GM21619 (cell line): ENCODE measurements around the gene LPIN2.

Source experiments
- ATAC-seq: cut with Tn5 transposase; IDR thresholded peaks from one replicate; pipeline ENCODE4 v1.9.1; 2021; ENCODE audit not compliant: unreplicated experiment

The LPIN2 gene

DNA sequence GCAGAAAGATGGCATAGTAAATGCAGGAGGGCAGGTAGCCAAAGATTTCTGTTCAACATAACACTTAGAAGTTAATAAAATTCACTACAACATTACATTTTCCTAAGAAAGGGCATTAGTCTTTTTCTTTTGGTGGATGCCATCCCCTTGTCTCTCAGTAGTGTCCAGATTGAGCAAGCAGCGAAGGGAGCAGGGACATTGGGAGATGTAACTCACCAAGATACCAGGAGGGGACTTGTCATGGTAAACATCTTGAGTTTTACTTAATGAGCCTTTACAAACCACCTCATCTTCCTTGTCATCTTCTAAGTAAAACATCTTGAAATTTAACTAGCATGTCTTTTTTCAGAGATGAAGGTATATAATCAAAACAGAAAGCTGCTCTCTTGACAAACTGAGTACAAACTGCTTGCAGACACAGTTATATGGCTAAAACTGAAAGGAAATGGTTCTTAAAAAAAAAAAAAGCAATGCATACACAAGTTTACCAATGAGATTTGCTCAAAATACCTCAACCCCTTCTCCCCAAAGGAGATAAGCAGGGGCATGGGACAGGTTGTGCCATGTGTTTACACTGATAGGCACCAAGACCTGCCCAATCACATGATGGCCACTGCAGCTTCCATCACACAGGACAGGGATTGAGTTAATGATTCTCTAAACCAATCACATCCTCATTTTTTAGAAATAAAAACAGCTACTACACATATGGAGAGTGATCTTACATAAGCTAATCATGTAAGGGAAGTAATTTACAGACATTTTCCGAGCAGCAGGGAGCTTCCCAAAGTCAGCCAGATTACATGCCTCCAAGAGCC is 30.3 kb downstream of the LPIN2 start:
- ATAC-seq = no peak

DNA sequence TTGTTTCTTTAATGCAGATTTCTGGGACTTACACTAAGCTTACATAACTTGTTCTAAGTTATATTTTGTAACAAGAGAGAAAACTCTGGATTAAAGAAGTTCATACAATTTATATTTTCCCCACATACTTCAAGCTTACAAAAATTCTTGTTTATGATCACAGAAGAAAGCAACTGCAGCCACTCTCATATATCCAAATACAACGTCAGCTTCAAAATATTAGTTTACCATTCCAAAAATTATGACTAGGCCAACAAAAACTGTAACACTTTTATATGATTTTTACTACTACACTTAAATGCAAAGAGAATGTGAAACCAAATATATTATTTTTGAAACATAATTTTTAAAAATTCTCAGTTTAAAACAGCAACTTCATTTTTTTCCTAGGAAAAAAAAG is 30.9 kb downstream of the LPIN2 start:
- ATAC-seq = no peak

DNA sequence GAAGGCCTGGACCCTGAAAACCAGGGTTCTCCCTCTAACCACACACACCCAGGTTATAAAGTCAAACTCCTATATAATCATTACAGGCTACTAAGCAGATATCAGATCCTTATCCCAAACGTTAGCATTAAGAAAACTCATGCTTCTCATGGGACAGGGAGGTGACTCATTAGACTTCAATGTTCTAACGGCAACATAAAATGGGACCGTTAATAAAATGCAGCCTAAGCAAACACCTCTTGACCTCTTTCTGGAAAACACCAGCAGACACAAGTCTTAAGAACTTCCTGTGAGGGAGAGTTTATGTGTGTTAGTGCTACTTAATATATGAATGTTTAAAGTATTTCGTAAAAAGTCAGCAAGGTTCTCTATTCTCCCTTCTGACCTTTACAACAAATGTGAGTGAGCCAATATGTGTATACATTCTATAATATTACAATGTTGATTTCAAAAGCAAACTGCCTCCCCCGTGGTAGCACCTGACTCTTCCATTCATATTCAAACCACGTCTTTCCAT is 31.7 kb downstream of the LPIN2 start:
- no peak for ATAC-seq

- ATAC-seq = no peak
Measured at GRCh38 chr18:2979871-2980790, 32.8 kb downstream of the LPIN2 start.

DNA sequence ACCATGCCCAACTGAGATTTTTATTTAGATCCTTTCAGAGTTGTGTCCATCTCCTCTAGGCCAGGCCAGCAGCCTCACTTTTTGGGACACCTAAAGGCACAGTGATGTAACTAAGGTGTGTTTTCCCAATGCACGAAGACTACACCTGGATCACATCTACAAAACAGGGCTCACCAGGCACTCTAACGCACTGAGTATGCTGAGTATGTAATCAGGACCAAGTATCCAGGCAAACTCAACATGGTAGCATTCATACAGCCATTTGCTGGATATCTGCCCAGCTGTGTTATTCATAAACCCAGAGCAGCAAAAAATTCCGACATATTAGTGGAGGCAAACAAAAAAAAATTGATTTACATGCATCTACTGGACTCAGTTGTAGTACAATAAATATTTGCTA is 33.8 kb downstream of the LPIN2 start:
- no peak for ATAC-seq

DNA sequence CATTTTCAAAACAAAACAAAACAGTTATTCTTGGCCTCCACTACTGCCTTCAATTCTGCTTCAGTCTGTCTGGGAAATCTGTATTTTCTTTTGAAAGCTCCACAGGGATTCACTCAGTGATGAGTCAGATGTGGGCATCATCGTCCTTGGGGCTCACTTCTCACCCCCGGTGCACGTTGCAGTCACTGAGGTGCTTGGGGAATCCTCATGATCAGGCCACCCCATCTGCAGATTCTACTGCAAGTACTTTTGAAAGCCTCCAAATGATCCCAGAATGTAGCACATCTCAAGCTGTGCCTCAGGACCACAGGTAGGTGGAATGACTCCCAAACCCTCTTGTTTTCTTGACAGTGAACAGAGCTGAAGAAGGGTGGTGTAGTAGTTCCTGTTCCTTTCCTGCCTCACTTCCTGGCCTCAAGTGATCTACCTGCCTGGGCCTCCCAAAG is 34.3 kb downstream of the LPIN2 start:
- no peak for ATAC-seq

DNA sequence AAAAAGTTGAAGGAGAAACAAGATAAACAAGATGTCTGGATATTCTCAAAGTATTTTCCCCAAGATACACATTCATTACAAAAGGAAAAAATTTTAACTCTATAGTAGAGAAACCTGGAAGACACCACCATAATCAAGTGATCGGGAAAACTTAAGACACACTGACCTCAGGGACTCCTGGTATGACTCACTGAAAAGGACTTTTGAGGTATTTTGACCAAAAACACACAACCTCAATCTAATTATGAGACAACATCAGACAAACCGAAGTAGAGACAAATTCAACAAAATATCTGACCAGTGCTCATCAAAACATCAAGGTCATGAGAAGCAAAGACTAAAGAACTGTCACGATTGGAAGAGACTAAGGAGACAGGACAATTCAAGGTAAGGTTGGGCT is 34.7 kb downstream of the LPIN2 start:
- ATAC-seq = no peak

GRCh38 chr18:2976218-2977132 is 36.5 kb downstream of the LPIN2 start:
- no peak for ATAC-seq

GRCh38 chr18:2974731-2975130 is 38.2 kb downstream of the LPIN2 start:
- no peak for ATAC-seq

GRCh38 chr18:2971741-2972552 is 41.0 kb downstream of the LPIN2 start:
- ATAC-seq = peak; percentile 85

GRCh38 chr18:2970772-2971659 is 41.9 kb downstream of the LPIN2 start:
- ATAC-seq = no peak

- ATAC-seq = no peak
Measured at GRCh38 chr18:2970344-2970743, 42.6 kb downstream of the LPIN2 start.

GRCh38 chr18:2969695-2970094 is 43.2 kb downstream of the LPIN2 start:
- ATAC-seq = no peak

- no peak for ATAC-seq
Measured at GRCh38 chr18:2968606-2969005, 44.3 kb downstream of the LPIN2 start.

DNA sequence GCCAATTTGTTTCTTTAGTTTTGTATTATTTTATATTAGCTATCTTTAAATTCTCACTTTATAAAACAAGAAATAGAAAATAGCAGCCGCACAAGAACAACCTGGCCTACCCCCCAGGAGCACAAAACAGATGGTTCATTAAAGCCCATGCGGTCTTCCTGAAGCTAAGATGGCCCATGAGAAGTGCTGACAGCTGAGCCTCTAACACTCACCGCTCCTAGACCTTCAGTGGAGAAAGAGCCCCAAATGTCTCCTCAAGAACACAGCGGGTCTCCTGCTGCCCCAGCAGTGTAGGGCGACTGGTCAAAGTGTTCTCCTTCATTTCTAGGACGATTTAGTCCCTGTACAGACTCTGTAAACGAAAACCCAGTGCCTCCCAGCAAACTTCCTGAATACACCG is 45.1 kb downstream of the LPIN2 start:
- no peak for ATAC-seq

- no peak for ATAC-seq
Measured at GRCh38 chr18:2967357-2967756, 45.6 kb downstream of the LPIN2 start.

GRCh38 chr18:2966560-2966959 is 46.4 kb downstream of the LPIN2 start:
- no peak for ATAC-seq

DNA sequence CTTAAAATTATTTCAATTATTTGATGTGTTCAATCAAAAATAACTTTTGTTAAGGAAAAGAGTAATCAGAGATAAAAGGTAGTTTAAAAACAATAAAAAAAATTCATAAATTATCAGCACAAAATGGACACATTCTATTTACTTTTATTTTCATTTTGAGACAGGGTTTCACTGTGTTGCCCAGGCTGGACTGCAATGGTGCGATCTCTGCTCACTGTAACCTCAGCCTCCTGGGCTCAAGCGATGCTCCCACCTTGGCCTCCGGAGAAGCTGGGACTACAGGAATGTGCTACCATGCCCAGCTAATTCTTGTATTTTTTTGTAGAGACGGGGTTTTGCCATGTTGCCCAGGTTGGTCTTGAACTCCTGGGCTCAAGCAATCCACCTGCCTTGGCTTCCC is 47.1 kb downstream of the LPIN2 start:
- no peak for ATAC-seq
